ENCODE results near the gene RASAL1. TPM values are rescaled to one million over a fixed set of nuclear protein-coding genes. Genes with fewer than 3 reads are reported as not detected.

The RASAL1 gene
- total and polyA plus RNA-seq, 10 donors = 0.13 to 1.7 (median 0.62) TPM; not detected in 2

GRCh38 chr12:113136128-113136989, 798 bp upstream of the RASAL1 start:
- 35 to 40% (median 38%) methylated on average over 20 to 21 of the region's 21 CpGs for WGBS, 5 donors

GRCh38 chr12:113134521-113134951, 1.0 kb downstream of the RASAL1 start:
- peaks cover 7 to 32% (median 22%) of the 10 kb centered on the region in 6 donors for H3K4me1 ChIP-seq
- DNase-seq = peak; percentile 57
- no peaks in the 10 kb centered on the region for H3K36me3 ChIP-seq
- 40 to 66% (median 63%) methylated on average over 2 to 6 of the region's 6 CpGs for WGBS, 5 donors
- intact Hi-C loops (cut with DNase I; ENCODE audit: low total_unique reads) = no loop called here
- no peak overlapping the region for H3K4me3 ChIP-seq
- H3K27ac ChIP-seq = no peak overlapping the region
- H3K9me3 ChIP-seq = no peaks in the 10 kb centered on the region
- no peak for TF ChIP-seq POLR2A (IDR thresholded peaks at IDR 0.05)
- TF ChIP-seq CTCF (IDR thresholded peaks at IDR 0.05 in 8 of 11, conservative IDR thresholded peaks at IDR 0.05 in 3 of 11) = no peak
- no peak for TF ChIP-seq POLR2AphosphoS5 (IDR thresholded peaks at IDR 0.05)
- H3K27me3 ChIP-seq (replicated peaks in 1 of 7) = peaks cover 0 to 41% (median 14%) of the 10 kb centered on the region in 7 donors

More at GRCh38 chr12:113136128-113136989, 798 bp upstream of the RASAL1 start:
- peaks cover 7 to 18% (median 14%) of the 10 kb centered on the region in 6 donors for H3K4me1 ChIP-seq
- no peak overlapping the region for H3K27ac ChIP-seq
- intact Hi-C loops (cut with DNase I; ENCODE audit: low total_unique reads) = no loop called here
- peak overlapping the region in 7 of 8 donors; percentile 1 to 62 (median 24) for H3K4me3 ChIP-seq
- TF ChIP-seq CTCF (IDR thresholded peaks at IDR 0.05 in 8 of 11, conservative IDR thresholded peaks at IDR 0.05 in 3 of 11) (no peak), POLR2AphosphoS5 (IDR thresholded peaks at IDR 0.05) (no peak), POLR2A (IDR thresholded peaks at IDR 0.05) (no peak)
- H3K27me3 ChIP-seq (replicated peaks in 1 of 7) = peaks cover 0 to 41% (median 14%) of the 10 kb centered on the region in 7 donors
- peak; percentile 81 for DNase-seq
- H3K36me3 ChIP-seq = no peaks in the 10 kb centered on the region
- H3K9me3 ChIP-seq = no peaks in the 10 kb centered on the region

GRCh38 chr12:113134071-113134470, 1.5 kb downstream of the RASAL1 start:
- Histone ChIP-seq H3K4me3 (no peak overlapping the region), H3K36me3 (no peaks in the 10 kb centered on the region), H3K9me3 (no peaks in the 10 kb centered on the region), H3K27me3 (replicated peaks in 1 of 7) (peaks cover 0 to 41% (median 14%) of the 10 kb centered on the region in 7 donors), H3K4me1 (peaks cover 7 to 36% (median 25%) of the 10 kb centered on the region in 6 donors), H3K27ac (no peak overlapping the region)
- intact Hi-C loops (cut with DNase I; ENCODE audit: low total_unique reads) = no loop called here
- WGBS, 5 donors = 50 to 100% (median 75%) methylated on average over 1 to 2 of the region's 2 CpGs
- no peak for DNase-seq
- TF ChIP-seq POLR2AphosphoS5 (IDR thresholded peaks at IDR 0.05) (no peak), CTCF (IDR thresholded peaks at IDR 0.05 in 8 of 11, conservative IDR thresholded peaks at IDR 0.05 in 3 of 11) (no peak), POLR2A (IDR thresholded peaks at IDR 0.05) (no peak)

- Histone ChIP-seq H3K4me3 (no peak overlapping the region), H3K27ac (no peak overlapping the region), H3K36me3 (no peaks in the 10 kb centered on the region), H3K27me3 (replicated peaks in 1 of 7) (peaks cover 0 to 41% (median 14%) of the 10 kb centered on the region in 7 donors), H3K9me3 (no peaks in the 10 kb centered on the region), H3K4me1 (peaks cover 7 to 37% (median 25%) of the 10 kb centered on the region in 6 donors)
- 60 to 100% (median 78%) methylated on average over 1 to 3 of the region's 3 CpGs for WGBS, 5 donors
- TF ChIP-seq CTCF (IDR thresholded peaks at IDR 0.05 in 8 of 11, conservative IDR thresholded peaks at IDR 0.05 in 3 of 11) = no peak
- no peak for TF ChIP-seq POLR2A (IDR thresholded peaks at IDR 0.05)
- TF ChIP-seq POLR2AphosphoS5 (IDR thresholded peaks at IDR 0.05) = no peak
- intact Hi-C loops (cut with DNase I; ENCODE audit: low total_unique reads) = no loop called here
- DNase-seq = peak; percentile 46
These were observed 1.9 kb downstream of the RASAL1 start for GRCh38 chr12:113133666-113134065.
